HG02884 (cell line): Measurements from ENCODE around the gene PRR11.
"Not testable (repeated sequence)": the region's sequence is repeated elsewhere in the genome, so short reads cannot be mapped to it uniquely, and the experiment has no call there.

Experiments used
- ATAC-seq: cut with Tn5 transposase; IDR thresholded peaks from one replicate; pipeline ENCODE4 v1.9.1; 2021; ENCODE audit warnings: mild to moderate bottlenecking, moderate library complexity; ENCODE audit not compliant: unreplicated experiment

Gene PRR11

DNA sequence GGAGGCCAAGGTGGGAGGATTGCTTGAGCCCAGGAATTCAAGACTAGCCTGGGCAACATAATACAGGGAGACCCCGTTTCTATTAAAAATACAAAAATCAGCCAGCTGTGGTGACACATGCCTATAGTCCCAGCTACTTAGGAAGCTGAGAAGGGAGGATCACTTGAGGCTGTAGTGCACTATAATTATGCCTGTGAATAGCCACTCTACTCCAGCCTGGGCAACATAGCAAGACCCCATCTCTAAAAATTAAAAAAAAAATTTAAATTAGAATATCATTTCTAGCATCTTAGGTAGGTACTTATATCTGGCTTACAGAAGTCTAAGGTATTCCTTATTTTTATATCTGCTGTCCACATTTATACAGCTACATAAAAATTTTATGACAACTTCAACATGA lies 46.8 kb downstream of the PRR11 start:
- ATAC-seq: no peak

DNA sequence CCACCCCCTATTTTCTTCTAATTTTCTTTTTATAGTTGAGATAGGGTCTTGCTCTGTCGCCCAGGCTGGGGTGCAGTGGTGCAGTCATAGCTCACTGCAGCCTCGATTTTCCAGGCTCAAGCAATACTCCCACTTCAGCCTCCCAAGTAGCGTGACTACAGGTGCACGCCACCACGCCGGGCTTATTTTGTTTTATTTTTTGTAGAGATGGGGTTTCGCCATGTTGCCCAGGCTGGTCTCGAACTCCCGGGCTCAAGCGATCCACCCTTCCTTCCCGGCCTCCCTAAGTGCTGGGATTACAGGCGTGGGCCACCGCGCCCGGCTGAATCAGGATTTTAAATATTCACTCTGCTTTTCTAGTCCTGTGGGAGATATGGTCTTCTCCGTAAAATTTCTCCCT lies 63.8 kb downstream of the PRR11 start:
- ATAC-seq: no peak

DNA sequence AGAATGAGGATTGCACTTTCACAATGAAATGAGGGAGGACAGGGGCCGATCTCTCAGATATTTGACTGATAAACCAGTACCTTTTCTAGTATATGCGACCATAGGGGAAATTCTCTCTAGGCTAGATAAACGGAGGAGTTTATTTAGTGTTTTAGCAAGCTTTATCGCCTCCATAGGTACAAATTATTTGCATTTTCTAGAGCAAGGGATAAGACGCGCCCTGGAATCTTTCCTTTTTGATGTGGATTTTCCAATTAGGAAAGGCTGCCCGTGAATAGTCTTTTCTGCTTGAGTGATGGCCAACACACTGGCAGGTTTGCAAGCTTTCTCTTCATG lies 64.4 kb downstream of the PRR11 start:
- ATAC-seq: no peak

GRCh38 chr17:59220328-59221158 lies 65.0 kb downstream of the PRR11 start, which contains the start of gene GDPD1:
Gene GDPD1 (plus strand): TSS chr17:59220511. CDS start chr17:59220610, 99 bp downstream.
- peak; percentile 93 for ATAC-seq

GRCh38 chr17:59221159-59221847 lies 65.8 kb downstream of the PRR11 start:
- no peak for ATAC-seq

DNA sequence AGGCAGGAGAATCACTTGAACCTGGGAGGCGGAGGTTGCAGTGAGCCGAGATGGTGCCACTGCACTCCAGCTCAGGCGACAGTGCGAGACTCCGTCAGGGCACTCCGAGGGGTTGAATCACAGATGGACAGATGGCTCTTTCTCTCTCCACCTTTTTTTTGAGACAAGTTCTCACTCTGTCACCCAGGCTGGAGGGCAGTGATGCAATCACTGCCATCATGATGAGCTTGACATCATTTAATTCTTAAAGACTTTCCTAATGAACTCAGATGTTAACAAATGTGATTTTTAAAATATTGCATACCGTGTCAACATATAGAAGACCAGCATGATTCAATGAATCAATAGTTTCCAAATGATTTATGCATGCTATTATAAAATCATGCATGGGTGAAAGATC lies 68.3 kb downstream of the PRR11 start:
- ATAC-seq: no peak

DNA sequence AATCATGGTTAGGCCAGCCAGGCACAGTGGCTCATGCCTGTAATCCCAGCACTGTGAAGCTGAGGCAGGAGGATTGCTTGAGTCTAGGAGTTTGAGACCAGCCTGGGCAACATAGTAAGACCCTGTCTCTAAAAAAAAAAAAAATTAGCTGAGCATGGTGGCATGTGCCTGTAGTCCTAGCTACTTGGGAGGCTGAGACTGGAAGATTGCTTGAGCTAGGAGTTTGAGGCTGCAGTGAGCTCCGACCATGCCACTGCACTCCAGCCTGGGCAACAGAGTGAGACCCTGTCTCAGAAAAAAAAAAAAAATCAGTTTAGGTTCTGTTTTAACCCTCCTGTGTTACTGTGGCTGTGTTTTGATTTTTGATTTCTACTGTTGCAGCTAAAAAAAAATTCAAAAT lies 73.0 kb downstream of the PRR11 start:
- not testable (repeated sequence) for ATAC-seq

- no peak for ATAC-seq
Observed at GRCh38 chr17:59230764-59231163, 75.2 kb downstream of the PRR11 start.

DNA sequence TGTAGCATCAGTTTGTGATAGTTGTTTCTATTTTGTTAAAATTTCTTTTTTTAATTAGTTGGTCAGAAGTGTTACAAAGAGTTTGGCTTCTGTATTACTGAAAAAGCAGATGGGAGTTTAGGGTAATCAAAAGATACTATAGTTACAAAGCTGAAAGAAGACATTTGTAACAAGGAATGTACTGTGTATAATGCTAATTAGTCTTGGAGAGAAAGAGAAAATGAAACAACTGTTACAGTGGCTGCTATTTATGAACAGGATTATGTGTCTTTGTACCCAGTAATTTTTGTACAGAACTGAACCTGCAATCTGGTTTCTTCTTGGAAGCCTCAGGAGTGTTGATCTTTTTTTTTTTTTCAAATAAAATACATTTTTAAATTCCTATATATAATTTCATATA lies 79.1 kb downstream of the PRR11 start:
- ATAC-seq: no peak

DNA sequence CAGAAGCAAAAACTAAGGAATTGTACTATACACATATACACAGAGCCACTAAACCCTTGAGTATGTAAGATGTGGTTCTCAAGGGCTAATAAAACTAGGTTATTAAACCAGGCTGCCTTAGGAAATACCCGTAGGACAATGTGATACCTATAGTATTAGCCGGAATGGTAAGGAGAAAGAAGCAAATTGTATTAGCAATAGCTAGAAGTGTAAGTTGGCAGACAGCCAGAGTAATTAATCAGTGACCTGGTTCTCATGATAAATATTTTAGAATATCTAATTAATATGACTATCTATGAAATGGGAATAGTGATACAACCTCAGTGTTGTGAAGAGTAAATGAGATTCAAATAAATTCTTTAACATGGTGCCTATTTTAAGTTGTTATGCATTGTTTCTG lies 83.4 kb downstream of the PRR11 start:
- ATAC-seq: no peak

DNA sequence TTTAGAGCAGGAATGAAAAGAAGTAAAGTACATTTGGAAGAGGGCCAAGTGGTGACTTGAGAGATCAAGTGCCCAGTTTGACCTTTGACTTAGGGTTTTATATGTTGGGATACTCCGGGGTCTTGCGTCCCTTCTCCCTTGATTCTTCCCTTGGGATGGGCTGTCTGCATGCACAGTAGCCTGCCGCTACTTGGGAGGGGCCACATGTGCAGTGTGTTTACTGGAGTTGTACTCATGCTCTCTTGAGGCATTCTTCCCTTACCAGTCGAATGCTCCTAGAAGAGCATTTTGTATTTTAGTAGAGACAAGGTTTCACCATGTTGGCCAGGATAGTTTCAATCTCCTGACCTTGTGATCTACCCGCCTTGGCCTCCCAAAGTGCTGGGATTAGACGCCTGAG lies 88.5 kb downstream of the PRR11 start:
- no peak for ATAC-seq
